T-helper 2 cell (primary cell): ENCODE measurements around the gene KCNJ18.
"Not testable (repeated sequence)": the region's sequence is repeated elsewhere in the genome, so short reads cannot be mapped to it uniquely, and the experiment has no call there.

Experiments used
- DNase-seq, 5 experiments: peaks; one replicate each; pipeline versions ENCODE4 v3.0.0 to v3.0.0-alpha.2; 2012 to 2022
- total RNA-seq, 2 donors: gene quantifications; one replicate each; lab custom pipeline; 2026; lab: John Stamatoyannopoulos, UW

KCNJ18 gene
- 0 reads per million in 2 donors for total RNA-seq

GRCh38 chr17:21691883-21692703 lies at the start of gene KCNJ18:
Gene KCNJ18, plus strand, starts transcription at chr17:21692523. Its CDS starts 10,264 bp downstream, at chr17:21702787.
- DNase-seq, result not testable (repeated sequence)

DNA sequence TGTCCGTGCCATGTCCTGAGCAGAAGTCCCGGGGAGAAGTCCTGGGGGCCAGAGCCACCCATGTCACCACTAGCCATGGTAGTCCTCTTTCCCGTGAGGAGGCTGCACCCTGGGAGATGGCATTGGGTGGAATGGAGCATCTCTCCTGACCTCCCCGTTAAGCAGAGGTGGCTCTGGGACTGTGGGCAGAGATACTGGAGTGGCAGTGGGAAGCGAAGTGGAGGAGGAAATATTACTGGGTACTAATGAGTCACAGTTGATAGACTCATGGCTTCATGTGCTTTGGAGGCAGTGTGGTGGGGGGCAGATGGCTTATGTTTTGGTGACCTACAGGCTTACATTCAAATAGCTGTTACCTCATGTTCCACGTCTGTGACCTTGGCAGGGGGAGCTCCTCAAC lies 44.2 kb upstream of the KCNJ18 start:
- DNase-seq, result not testable (repeated sequence)

- DNase-seq, result not testable (repeated sequence)
Measured at GRCh38 chr17:21650043-21650442, 42.3 kb upstream of the KCNJ18 start.

DNA sequence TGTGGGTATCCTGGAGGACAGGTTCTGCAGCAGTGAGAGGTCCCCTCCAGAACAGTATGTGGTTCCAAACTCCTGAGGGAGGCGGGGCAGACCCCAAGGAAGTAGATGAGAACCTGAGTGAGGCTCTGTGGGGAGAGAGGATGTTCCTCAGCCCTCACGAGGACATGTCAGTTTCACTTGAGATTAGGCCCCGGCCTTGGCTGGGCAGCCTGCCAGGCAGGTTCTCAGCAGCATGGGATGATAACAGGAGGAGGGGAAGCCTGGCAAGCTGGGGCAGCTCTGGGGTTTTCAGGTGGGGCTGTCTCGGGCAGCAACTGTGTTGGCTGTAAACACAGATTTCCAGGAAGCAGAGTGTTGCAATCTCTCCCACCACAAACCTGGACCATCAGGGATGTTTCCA lies 40.3 kb upstream of the KCNJ18 start:
- not testable (repeated sequence) for DNase-seq

DNA sequence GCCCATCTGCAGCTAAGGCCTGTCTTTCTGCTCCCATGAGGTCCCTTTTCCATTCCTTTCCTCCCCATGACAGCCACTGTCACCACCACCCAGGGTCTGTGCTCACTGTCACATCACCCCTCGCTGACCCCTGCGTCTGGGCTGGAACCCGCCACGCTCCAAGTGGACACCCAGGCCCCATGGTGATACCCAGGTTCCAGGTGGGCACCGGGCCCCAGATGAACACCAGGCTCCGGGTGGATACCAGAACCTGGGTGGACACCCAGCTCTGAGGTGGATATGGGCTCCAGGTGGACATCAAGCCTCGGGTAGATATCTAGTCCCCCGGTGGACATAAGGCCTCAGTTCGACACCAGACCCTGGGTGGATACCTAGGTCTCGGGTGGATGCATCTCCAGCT lies 39.1 kb upstream of the KCNJ18 start:
- DNase-seq, result not testable (repeated sequence)

DNA sequence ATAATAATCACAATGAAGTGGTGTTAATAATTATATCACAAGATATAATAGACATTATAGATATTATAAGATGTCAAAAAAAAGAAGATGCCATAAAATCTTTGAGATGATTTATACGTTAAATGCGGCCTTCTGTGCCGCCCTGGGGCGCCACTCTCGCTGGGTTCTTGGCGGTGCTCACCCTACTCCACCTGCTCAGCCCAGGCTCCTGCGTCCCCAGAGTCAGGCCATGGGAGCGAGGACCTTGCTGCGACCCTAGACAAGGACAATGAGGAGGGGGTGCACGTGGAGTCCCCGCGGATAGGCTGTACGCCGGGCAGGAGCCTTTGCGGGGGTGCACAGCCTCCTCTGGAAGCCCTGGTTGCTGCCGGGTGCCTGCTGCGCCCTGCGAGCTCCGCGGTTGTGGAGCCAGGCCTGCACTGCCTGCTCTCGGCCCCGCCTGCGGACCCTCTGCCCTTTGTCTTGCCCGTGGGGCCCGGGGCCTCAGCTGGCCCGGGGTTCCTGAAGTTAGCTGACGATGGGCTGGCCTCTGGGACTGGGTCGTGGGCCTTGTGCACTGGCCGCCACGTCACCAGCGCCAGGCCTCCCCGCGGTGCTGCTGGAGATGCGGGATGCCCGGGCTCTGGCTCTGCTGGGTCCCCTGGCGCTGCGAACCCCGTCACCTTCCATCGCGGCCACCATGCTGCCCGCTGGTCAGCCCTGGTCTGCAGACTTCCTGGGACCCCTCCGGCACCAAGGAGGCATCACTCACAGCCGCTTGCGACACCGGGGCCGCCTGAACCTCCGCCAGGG lies 35.6 kb upstream of the KCNJ18 start:
- DNase-seq, result not testable (repeated sequence)

DNA sequence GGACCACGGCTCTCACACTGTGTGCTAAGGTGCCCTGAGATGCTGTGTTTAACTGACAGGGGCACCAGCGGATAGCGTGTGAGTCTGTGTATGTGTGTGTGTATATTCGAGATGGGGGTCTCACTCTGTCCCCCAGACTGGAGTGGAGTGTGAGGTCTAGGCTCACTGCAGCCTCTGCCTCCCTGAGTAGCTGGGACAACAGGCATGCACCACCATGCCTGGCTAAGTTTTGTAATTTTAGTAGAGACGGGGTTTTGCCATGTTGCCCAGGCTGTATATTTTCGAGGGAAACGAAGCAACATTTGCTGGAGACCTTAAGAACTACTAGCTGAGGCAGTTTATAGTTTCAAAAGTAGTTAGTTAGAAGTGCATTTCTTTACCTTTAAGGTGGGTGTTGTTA lies 32.7 kb upstream of the KCNJ18 start:
- DNase-seq, result not testable (repeated sequence)

DNA sequence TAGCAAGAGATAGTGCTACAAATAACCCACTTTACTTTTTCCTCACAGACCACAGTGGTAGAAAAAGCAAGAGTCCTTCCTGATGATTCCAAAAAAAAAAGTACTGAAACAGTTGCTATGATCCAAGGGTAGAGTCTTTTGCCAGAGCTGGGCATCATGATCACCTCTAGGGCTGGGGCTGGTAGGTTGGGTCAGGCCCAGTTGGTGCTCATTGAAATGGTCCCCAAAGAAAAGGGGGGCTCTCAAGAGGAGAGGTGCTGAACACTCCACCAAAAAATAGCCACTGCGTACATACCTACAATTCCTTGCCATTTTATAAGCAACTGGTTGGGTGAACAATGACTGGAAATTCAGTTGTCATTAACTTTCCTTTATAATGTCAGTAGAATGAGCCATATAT lies 30.9 kb upstream of the KCNJ18 start:
- not testable (repeated sequence) for DNase-seq

DNA sequence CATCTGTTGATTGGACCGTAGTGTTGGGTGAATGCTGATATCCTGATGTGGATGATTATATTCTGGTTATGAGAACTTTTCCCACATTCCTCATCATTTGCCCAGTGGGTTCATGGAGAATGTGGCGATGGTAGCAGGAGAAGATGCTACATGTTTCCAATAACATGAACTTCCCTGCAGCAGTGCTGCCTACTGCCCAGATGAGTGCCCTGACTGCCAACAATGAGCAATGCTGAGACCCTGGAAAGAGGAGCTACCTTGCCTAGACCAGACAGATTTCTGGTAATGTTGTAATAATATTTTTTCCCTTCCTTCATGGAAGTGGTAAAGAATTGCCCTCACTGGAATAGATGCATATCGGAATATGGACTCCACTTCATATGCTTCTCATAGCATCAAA lies 29.2 kb upstream of the KCNJ18 start:
- not testable (repeated sequence) for DNase-seq

DNA sequence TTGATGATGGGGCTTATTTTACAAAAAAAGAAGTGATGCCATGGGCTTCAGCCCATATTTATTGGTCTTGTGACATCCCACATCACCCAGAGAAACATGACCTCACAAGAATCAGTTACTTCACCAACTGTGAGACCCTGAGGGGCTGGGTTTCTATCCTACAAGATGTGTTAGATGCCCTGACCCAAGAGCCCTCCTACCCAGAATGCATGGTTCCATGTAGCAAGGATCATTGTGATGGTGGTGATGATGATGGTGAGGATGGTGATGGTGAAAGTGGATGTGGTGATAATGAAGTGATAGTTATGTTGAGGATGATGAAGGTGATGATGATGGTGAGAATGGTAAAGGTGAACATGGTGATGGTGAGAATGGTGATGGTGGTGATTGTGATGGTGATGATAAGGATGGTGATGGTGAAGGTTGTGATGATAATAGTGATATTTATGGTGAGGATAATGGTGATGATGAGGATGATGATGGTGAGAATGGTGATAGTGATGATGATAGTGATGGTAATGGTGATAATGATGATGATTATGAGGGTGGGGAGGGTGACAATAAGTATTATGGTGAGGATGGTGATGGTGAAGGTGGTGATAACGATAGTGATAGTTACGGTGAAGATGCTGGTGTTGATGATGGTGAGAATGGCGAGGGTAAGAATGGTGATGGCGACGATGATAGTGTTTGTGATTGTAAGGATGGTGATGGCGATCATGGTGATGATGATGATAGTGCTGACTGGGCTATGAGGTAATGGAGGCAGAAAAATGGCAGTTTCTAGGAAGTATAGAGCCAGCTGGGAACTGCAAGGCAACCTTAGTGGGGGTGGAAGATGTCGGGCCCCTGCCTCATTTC lies 28.5 kb upstream of the KCNJ18 start:
- DNase-seq, result not testable (repeated sequence)

DNA sequence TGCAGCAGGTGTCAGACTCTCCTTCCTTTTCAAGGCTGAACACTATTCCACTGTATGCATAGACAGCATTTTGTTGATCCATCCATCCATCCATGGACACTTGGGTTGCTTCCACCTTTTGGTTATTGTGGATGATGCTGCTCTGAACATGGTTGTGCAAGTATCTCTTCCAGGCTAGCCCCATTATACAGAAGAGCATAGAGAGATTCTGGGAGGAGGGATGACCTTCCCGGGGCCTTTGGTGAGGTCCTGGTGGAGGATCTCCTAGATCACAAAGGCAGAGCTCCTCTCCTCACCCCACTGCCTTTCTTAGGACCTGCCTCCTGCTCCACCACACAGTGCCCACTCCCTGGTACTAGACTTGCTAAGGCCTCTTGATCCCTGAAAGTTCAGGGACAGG lies 27.2 kb upstream of the KCNJ18 start:
- DNase-seq, result not testable (repeated sequence)

DNA sequence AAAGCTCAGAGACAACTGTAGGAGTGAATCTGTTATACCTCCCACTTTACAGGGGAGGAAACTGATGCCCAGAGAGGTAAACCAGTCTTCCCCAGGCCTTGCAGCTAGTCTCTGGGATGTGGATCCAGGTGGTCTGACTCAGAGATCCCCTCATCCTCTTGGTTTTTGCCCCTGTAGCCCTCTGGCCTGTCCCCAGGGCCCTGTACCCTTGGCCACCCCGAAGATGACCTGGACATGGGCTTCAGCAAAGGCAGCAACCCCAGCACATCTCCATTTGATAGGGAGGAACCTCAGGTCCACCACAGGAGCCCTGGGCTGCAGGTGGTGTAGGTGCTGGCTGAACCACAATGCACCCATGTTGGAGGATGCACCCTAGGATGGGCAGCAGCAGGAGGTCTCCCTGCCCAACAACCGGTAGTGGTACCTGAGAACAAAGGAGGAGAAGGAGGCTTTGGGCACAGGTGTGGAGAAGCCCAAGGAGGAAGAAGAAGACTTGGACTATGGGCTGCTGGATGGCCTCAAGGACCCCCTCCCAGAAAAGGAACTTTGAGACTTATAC lies 26.3 kb upstream of the KCNJ18 start:
- not testable (repeated sequence) for DNase-seq

GRCh38 chr17:21666711-21667412 lies 25.5 kb upstream of the KCNJ18 start:
- not testable (repeated sequence) for DNase-seq

DNA sequence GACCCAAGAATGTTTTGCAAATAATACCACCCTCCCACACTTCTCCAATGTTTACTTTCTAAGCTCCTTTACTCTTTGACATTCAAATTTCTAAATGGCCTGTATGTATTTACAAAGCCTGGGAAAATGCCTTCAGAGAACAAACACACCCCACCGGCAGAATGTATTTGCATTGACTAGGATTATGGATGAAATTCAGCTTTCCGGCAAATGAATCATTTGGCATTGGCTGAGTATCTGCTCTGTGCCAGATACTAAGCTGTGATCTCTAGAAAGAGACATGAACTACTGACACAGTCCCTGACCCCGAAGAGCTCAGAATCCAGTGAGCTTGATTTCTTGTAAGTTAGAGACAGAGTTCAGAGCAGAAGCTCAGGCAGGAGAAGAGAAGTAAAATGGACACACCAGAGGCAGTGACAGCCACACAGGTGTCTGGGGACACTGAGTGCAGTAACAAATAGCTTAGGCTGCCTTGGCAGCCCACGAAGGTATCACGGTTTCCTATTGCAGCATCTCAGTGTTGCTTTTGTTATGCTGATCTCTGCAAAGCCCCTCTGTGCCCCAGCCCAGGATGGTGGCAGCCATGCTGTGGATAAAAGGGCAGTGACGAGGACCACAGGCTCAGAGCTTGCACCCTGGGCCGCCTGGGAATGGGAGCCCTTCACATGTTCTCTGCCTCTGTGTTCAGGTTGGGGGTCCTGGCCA lies 24.8 kb upstream of the KCNJ18 start:
- DNase-seq, result not testable (repeated sequence)

DNA sequence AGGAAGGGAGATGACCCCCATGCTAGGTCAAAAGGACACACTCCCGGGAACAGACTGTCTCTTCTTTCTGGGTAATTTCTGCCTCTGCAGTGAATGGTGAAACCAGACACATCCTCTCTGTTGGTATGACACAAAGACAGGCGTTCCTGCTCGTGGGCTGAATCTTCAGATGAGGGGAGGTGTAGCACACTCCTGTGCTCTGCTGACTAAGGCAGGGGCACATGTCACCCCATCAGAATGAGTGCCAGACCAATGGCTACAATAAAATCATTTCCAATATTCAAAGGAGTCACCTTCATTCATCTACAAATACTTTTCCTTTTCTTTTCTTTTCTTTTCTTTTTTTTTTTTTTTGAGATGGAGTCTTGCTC lies 24.2 kb upstream of the KCNJ18 start:
- DNase-seq, result not testable (repeated sequence)

DNA sequence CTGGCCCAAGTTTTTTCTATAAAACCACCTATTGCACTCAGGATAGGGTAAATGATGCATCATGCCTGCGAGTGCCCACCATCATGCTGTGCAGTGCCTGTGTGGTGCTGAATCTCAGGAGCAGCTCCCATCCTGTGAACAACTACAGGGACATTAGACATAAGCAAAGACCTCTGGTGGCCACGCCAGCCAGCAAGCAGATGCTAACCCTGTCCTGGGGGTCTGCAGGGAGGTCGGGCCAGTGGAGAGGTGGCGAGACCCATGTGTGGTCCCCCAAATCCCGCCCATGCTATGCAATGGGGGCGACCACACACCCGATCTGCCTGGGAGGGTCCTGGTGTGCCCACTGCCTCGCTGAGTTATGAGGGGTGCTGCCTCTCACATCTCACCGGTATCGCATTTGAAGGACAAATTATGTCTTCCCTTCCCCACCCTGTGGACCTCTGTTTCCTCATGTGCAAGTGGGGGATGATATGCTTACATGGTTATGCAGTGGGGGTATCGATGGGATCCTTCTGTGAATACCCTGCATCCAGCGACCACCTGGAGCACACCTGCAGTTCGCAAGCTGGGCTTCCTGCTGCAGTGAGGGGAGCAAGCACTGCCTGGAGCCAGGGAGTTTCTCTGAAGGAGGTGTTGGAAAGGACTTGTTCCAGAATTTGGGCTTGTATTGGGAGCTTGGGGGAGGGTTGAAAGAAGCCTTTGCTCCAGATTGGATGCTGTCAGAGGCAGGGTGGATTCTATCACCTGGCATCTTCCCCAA lies 23.4 kb upstream of the KCNJ18 start:
- DNase-seq, result not testable (repeated sequence)

GRCh38 chr17:21669616-21670360 lies 22.5 kb upstream of the KCNJ18 start:
- DNase-seq, result not testable (repeated sequence)

GRCh38 chr17:21670361-21671155 lies 21.8 kb upstream of the KCNJ18 start:
- not testable (repeated sequence) for DNase-seq

- DNase-seq, result not testable (repeated sequence)
Measured at GRCh38 chr17:21671437-21671836, 20.9 kb upstream of the KCNJ18 start.
